ENCODE data around the gene AK9. TPM values are rescaled to one million over a fixed set of nuclear protein-coding genes. Genes with fewer than 3 reads are reported as not detected.

Gene AK9
- total and polyA plus RNA-seq, 9 of the 15 experiments (the other 6 are each of a cell fraction or from before 2014, with no cell fraction given): 0.59 to 1.9 (median 1.2) TPM

DNA sequence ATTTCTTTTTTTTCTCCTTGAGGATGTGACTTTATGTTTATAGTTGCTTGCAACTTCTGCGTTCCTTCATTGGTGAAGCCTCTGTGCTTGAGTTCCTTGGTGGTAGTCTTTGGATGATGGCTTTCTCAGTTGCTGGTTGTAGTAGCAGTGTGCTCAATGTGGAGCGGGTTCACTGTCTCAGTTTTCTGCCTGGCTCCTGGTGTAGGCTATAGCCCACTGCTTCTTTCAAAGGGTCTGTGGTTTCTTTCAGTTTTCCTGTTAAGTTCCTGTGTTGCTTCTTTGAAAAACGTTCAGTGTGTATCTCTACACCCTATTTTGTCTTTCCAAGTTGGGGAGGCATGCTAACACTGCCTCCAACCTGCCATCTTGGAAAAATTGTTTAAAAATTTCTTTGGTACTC, 174.1 kb downstream of the AK9 start:
- ChIA-PET CTCF (ENCODE audit: low intra/inter-chr PET ratio) (no interaction called here), POLR2A (no interaction called here)
- H3K9ac ChIP-seq (ENCODE audit: insufficient read depth in 1 of 2, low read depth in 2 of 2, low read length in 2 of 2): no peak overlapping the region
- H3K4me1 ChIP-seq (replicated peaks in 1 of 2; ENCODE audit: control insufficient read depth in 2 of 2, insufficient read depth in 2 of 2, low read length in 2 of 2): no peaks in the 10 kb centered on the region
- H3K4me3 ChIP-seq: no peak overlapping the region
- intact Hi-C loops (cut with micrococcal nuclease) (no loop called here), in situ Hi-C loops (cut with MboI) (no loop called here)
- 4% methylated on average over 3 of the region's 3 CpGs for WGBS (ENCODE audit: insufficient coverage, low coverage, missing lambda C conversion rate)
- no peak for ATAC-seq
- no peak overlapping the region for H3K4me2 ChIP-seq (ENCODE audit: insufficient read depth, low read length)
- H3K27ac ChIP-seq (ENCODE audit: extremely low read depth, low read depth, low read length): no peak overlapping the region
- H4K20me1 ChIP-seq (replicated peaks; ENCODE audit: control insufficient read depth, insufficient read depth, low read length): no peaks in the 10 kb centered on the region
- H3K9me3 ChIP-seq (replicated peaks; ENCODE audit: control insufficient read depth, insufficient read depth, low read depth, low read length): no peaks in the 10 kb centered on the region
- no peaks in the 10 kb centered on the region for H3K27me3 ChIP-seq (ENCODE audit: control insufficient read depth in 2 of 2, insufficient read depth in 2 of 2, low read length in 2 of 2)
- H3K9me1 ChIP-seq (ENCODE audit: control insufficient read depth, insufficient read depth, low read length): no peaks in the 10 kb centered on the region
- no peak for FAIRE-seq
- no TSS peak for BruUV-seq (replicated peaks)
- no peak overlapping the region for H2AFZ ChIP-seq (ENCODE audit: low read depth, low read length)
- no peaks in the 10 kb centered on the region for H3K36me3 ChIP-seq (ENCODE audit: control insufficient read depth, insufficient read depth, low read length)
- H3K79me2 ChIP-seq (ENCODE audit: control insufficient read depth, insufficient read depth, low read length): no peaks in the 10 kb centered on the region
- no peak for DNase-seq (ENCODE audit: extremely low read depth in 1 of 4, low spot score in 3 of 4)
- TF ChIP-seq ZNF24 (IDR thresholded peaks at IDR 0.05) (no peak), KLF16 (IDR thresholded peaks at IDR 0.05) (no peak), RAD21 (CRISPR knock-in tag; conservative IDR thresholded peaks at IDR 0.05 in 1 of 2, IDR thresholded peaks at IDR 0.05 in 1 of 2) (no peak), FOXP4 (CRISPR knock-in tag; IDR thresholded peaks at IDR 0.05; ENCODE audit: borderline replicate concordance) (no peak), KDM1A (IDR thresholded peaks at IDR 0.05) (no peak), CTBP1 (IDR thresholded peaks at IDR 0.05; ENCODE audit: borderline replicate concordance) (no peak), ZNF57 (CRISPR knock-in tag; IDR thresholded peaks at IDR 0.05) (no peak), BRD9 (IDR thresholded peaks at IDR 0.05; ENCODE audit: low read depth, partially characterized antibody) (no peak), USF2 (CRISPR knock-in tag; IDR thresholded peaks at IDR 0.05) (no peak)
- TF ChIP-seq, protein P1, sequence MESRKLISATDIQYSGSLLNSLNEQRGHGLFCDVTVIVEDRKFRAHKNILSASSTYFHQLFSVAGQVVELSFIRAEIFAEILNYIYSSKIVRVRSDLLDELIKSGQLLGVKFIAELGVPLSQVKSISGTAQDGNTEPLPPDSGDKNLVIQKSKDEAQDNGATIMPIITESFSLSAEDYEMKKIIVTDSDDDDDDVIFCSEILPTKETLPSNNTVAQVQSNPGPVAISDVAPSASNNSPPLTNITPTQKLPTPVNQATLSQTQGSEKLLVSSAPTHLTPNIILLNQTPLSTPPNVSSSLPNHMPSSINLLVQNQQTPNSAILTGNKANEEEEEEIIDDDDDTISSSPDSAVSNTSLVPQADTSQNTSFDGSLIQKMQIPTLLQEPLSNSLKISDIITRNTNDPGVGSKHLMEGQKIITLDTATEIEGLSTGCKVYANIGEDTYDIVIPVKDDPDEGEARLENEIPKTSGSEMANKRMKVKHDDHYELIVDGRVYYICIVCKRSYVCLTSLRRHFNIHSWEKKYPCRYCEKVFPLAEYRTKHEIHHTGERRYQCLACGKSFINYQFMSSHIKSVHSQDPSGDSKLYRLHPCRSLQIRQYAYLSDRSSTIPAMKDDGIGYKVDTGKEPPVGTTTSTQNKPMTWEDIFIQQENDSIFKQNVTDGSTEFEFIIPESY (CRISPR knock-in tag; IDR thresholded peaks at IDR 0.05): no peak
- TF ChIP-seq, protein P2, sequence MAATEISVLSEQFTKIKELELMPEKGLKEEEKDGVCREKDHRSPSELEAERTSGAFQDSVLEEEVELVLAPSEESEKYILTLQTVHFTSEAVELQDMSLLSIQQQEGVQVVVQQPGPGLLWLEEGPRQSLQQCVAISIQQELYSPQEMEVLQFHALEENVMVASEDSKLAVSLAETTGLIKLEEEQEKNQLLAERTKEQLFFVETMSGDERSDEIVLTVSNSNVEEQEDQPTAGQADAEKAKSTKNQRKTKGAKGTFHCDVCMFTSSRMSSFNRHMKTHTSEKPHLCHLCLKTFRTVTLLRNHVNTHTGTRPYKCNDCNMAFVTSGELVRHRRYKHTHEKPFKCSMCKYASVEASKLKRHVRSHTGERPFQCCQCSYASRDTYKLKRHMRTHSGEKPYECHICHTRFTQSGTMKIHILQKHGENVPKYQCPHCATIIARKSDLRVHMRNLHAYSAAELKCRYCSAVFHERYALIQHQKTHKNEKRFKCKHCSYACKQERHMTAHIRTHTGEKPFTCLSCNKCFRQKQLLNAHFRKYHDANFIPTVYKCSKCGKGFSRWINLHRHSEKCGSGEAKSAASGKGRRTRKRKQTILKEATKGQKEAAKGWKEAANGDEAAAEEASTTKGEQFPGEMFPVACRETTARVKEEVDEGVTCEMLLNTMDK (IDR thresholded peaks at IDR 0.05; ENCODE audit: borderline replicate concordance, insufficient read depth, low read depth, low read length, poor library complexity, severe bottlenecking): no peak
- TF ChIP-seq, protein P3, sequence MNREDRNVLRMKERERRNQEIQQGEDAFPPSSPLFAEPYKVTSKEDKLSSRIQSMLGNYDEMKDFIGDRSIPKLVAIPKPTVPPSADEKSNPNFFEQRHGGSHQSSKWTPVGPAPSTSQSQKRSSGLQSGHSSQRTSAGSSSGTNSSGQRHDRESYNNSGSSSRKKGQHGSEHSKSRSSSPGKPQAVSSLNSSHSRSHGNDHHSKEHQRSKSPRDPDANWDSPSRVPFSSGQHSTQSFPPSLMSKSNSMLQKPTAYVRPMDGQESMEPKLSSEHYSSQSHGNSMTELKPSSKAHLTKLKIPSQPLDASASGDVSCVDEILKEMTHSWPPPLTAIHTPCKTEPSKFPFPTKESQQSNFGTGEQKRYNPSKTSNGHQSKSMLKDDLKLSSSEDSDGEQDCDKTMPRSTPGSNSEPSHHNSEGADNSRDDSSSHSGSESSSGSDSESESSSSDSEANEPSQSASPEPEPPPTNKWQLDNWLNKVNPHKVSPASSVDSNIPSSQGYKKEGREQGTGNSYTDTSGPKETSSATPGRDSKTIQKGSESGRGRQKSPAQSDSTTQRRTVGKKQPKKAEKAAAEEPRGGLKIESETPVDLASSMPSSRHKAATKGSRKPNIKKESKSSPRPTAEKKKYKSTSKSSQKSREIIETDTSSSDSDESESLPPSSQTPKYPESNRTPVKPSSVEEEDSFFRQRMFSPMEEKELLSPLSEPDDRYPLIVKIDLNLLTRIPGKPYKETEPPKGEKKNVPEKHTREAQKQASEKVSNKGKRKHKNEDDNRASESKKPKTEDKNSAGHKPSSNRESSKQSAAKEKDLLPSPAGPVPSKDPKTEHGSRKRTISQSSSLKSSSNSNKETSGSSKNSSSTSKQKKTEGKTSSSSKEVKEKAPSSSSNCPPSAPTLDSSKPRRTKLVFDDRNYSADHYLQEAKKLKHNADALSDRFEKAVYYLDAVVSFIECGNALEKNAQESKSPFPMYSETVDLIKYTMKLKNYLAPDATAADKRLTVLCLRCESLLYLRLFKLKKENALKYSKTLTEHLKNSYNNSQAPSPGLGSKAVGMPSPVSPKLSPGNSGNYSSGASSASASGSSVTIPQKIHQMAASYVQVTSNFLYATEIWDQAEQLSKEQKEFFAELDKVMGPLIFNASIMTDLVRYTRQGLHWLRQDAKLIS (CRISPR knock-in tag; IDR thresholded peaks at IDR 0.05): no peak

Measured in K562 (cell line).